OCI-LY7 (cell line): ENCODE results near the gene AKAP13. TPM values are rescaled to one million over a fixed set of nuclear protein-coding genes. Genes with fewer than 3 reads are reported as not detected.

ENCODE experiments used
- BruUV-seq: library from RNA; stranded (reverse); fragments of 400-500 nt; replicated peaks from 2 replicates; lab custom pipeline; 2021; lab: Mats Ljungman, UMichigan
- CTCF ChIA-PET: fragments of 300-600 bp; sonication (Branson Sonifier 250); formaldehyde crosslinking; loops from one replicate; lab custom pipeline; 2022; ENCODE audit warnings: antibody characterized with exemption; ENCODE audit not compliant: unreplicated experiment; lab: Charles Lee
- POLR2A ChIA-PET: fragments of 300-600 bp; sonication (Branson Sonifier 250); formaldehyde crosslinking; loops from one replicate; lab custom pipeline; 2022; ENCODE audit warnings: antibody characterized with exemption; lab: Charles Lee
- DNase-seq: peaks from one replicate; pipeline ENCODE4 v3.0.0-alpha.2; 2015; ENCODE audit warnings: low spot score
- H2AFZ ChIP-seq: fragments of 200-600 bp; sonication (generic), shearing (Covaris generic); 2 replicates; pipeline ENCODE4 v1.6.1; 2014; ENCODE audit warnings: mild to moderate bottlenecking, antibody characterized with exemption, low read length, moderate library complexity
- H3K27ac ChIP-seq: fragments of 200-600 bp; sonication (generic); 2 replicates; pipeline ENCODE4 v1.5.1; 2014; ENCODE audit warnings: mixed run types, low read depth, mild to moderate bottlenecking, moderate library complexity, low read length, inconsistent platforms; ENCODE audit not compliant: poor library complexity, severe bottlenecking
- H3K36me3 ChIP-seq: fragments of 200-600 bp; sonication (generic); 2 replicates; pipeline ENCODE4 v1.6.1; 2014; ENCODE audit warnings: mild to moderate bottlenecking, antibody characterized with exemption, low read length, moderate library complexity, mixed read lengths; ENCODE audit not compliant: insufficient read depth
- H3K4me1 ChIP-seq: fragments of 200-600 bp; sonication (generic); 2 replicates; pipeline ENCODE4 v1.5.1; 2014; ENCODE audit warnings: mild to moderate bottlenecking, low read length; ENCODE audit not compliant: insufficient read depth, poor library complexity, severe bottlenecking
- H3K4me2 ChIP-seq: fragments of 200-600 bp; sonication (generic); 2 replicates; pipeline ENCODE4 v1.6.1; 2014; ENCODE audit warnings: mild to moderate bottlenecking, low read length
- H3K4me3 ChIP-seq: fragments of 200-600 bp; sonication (generic); 2 replicates; pipeline ENCODE4 v1.5.1; 2014; ENCODE audit warnings: mild to moderate bottlenecking, low read depth, low read length; ENCODE audit not compliant: poor library complexity, severe bottlenecking
- H3K79me2 ChIP-seq: fragments of 200-600 bp; sonication (generic); 2 replicates; pipeline ENCODE4 v1.6.1; 2016; ENCODE audit warnings: low read depth, mild to moderate bottlenecking, low read length, moderate library complexity, mixed read lengths; ENCODE audit not compliant: insufficient read depth
- H3K9me2 ChIP-seq: fragments of 200-600 bp; sonication (generic); 2 replicates; pipeline ENCODE4 v1.6.1; 2016; ENCODE audit warnings: mild to moderate bottlenecking, low read length, mixed read lengths; ENCODE audit not compliant: insufficient read depth
- H3K9me3 ChIP-seq: fragments of 200-600 bp; sonication (generic); 2 replicates; pipeline ENCODE4 v1.6.1; 2014; ENCODE audit warnings: mild to moderate bottlenecking, mixed run types, low read length, mixed read lengths
- H4K20me1 ChIP-seq: fragments of 200-600 bp; sonication (generic); 2 replicates; pipeline ENCODE4 v1.6.1; 2014; ENCODE audit warnings: mild to moderate bottlenecking, antibody characterized with exemption, low read length, moderate library complexity, mixed read lengths; ENCODE audit not compliant: insufficient read depth
- EZH2phosphoT487 ChIP-seq: fragments of 200-600 bp; sonication (generic); IDR thresholded peaks from 2 replicates; pipeline ENCODE4 v1.6.1; 2018; ENCODE audit warnings: low read depth, borderline replicate concordance, mild to moderate bottlenecking, mixed run types, antibody characterized with exemption, low read length, moderate library complexity, mixed read lengths
- intact Hi-C: fragments of 100-400 bp; cut with micrococcal nuclease; formaldehyde crosslinking; loops from one replicate; pipeline ENCODE4 v1.10.0; 2022; ENCODE audit not compliant: unreplicated experiment
- total RNA-seq, 2 experiments: library from RNA; depleted of rRNA in 1 of 2; stranded (reverse); fragments of >200 nt in 1 of 2; shearing (Covaris generic) in 1 of 2; gene quantifications; 2 replicates each; pipeline ENCODE4 v1.2.3, GENCODE V29; 2014 to 2022
- TF ChIP-seq, protein P1 (sequence below): fragments of 200-600 bp; sonication (generic); conservative IDR thresholded peaks from 2 replicates; pipeline ENCODE4 v1.5.1; 2014; ENCODE audit warnings: mild to moderate bottlenecking, antibody characterized with exemption, low read length, moderate library complexity, mixed read lengths

AKAP13 gene
- total RNA-seq, 2 experiments from 2014 or later = 140 to 250 TPM

DNA sequence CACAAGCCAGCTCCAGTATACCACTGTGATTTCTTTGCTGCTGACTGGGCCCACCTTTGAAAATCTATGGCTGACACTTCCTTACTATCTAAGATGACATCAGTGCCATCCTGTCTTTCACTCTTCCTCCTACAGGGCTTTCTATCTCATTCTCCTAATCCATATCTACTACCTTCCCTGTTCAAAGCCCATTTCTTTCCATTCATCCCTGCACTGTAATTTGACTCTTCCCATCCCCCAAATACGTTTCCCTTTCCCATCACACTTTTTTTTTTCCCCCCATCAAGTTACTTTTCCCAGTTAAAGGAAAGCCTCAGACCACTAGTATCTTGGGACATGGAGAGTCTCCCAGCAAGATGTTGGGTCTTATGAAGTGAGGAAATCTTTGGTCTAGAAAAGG is 136.7 kb downstream of the AKAP13 start:
- POLR2A ChIA-PET = interaction anchor here (0.6 kb wide), 1 partner anchor 71 kb away, joined by 3 read pairs; no protein-coding TSS in a partner anchor

DNA sequence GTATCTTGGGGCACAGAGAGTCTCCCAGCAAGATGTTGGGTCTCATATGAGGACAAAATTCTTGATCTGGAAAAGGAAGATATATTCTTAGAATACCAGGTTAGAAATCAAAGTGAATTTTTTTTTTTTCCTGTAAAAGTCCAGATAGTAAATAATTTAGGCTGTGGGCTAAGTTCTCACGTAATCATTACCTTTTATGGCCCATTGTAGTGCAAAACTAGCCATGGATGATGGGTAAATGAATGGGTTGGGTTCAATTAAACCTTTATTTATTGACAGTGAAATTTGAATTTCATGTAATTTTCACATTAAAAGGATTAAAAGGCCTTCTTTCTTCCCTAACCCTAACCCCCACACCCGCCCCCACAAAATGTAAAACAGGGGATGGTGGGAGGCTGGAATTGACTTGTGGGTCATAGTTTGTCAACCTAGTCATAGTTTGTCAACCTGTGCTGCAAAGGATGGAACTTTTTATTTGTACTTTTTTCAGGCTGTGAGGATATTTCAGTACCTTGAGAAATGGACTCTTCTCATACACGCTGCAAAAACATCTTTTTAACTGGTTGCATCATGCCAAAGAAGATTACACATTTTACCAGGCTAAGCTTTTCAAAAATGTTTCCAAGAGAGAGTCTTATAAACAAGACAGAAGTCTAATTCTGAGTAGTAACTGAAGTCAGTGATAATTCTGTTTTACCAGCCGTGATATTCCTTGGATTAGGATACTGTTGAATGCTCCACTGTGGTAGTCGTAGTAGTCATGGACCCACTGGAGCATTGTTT is 138.8 kb downstream of the AKAP13 start:
- POLR2A ChIA-PET = no interaction called here
- Histone ChIP-seq H2AFZ (no peak overlapping the region), H3K4me2 (no peak overlapping the region), H3K36me3 (peaks cover 36% of the 10 kb centered on the region; the same call in 1 of the 2 replicates), H3K9me3 (no peaks in the 10 kb centered on the region), H3K4me1 (no peaks in the 10 kb centered on the region), H3K79me2 (peaks cover 62% of the 10 kb centered on the region), H3K9me2 (no peaks in the 10 kb centered on the region), H4K20me1 (0 out of 2 replicates have a peak, but pooled peaks cover 13% of the 10 kb centered on the region), H3K4me3 (no peak overlapping the region), H3K27ac (no peak overlapping the region)
- DNase-seq = no peak
- BruUV-seq = no TSS peak
- CTCF ChIA-PET = no interaction called here
- TF ChIP-seq EZH2phosphoT487 = no peak
- TF ChIP-seq, protein P1, sequence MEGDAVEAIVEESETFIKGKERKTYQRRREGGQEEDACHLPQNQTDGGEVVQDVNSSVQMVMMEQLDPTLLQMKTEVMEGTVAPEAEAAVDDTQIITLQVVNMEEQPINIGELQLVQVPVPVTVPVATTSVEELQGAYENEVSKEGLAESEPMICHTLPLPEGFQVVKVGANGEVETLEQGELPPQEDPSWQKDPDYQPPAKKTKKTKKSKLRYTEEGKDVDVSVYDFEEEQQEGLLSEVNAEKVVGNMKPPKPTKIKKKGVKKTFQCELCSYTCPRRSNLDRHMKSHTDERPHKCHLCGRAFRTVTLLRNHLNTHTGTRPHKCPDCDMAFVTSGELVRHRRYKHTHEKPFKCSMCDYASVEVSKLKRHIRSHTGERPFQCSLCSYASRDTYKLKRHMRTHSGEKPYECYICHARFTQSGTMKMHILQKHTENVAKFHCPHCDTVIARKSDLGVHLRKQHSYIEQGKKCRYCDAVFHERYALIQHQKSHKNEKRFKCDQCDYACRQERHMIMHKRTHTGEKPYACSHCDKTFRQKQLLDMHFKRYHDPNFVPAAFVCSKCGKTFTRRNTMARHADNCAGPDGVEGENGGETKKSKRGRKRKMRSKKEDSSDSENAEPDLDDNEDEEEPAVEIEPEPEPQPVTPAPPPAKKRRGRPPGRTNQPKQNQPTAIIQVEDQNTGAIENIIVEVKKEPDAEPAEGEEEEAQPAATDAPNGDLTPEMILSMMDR = no peak
- intact Hi-C loops = no loop called here

More for the DNA sequence above, 136.7 kb downstream of the AKAP13 start:
- H2AFZ ChIP-seq = no peak overlapping the region
- H3K4me3 ChIP-seq = no peak overlapping the region
- peaks cover 76% of the 10 kb centered on the region for H3K79me2 ChIP-seq
- H3K27ac ChIP-seq = no peak overlapping the region
- no peaks in the 10 kb centered on the region for H3K9me2 ChIP-seq
- H4K20me1 ChIP-seq = 0 out of 2 replicates have a peak, but pooled peaks cover 13% of the 10 kb centered on the region
- CTCF ChIA-PET = no interaction called here
- peaks cover 17% of the 10 kb centered on the region; the same call in 1 of the 2 replicates for H3K36me3 ChIP-seq
- intact Hi-C loops = no loop called here
- no peak for DNase-seq
- BruUV-seq = no TSS peak
- H3K9me3 ChIP-seq = no peaks in the 10 kb centered on the region
- no peaks in the 10 kb centered on the region for H3K4me1 ChIP-seq
- no peak overlapping the region for H3K4me2 ChIP-seq
- no peak for TF ChIP-seq EZH2phosphoT487
- TF ChIP-seq, protein P1 = no peak

DNA sequence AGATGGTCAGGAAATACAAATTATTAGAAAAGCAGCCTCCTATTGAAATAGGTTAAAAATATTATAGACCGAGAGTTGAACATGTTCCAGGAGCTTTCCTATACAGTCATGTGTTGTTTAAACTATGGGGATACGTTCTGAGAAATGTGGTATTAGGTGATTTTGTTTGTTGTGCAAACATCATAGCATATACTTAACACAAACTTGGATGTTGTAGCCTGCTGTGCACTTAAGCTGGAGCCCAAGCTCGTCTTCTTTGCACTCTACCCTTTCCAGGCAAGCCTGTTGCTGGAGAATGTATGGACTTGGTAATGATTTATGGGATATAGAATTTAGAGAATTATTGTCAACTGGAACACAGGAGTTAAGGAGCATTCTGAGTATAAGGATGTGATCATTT is 140.2 kb downstream of the AKAP13 start:
- 0 out of 2 replicates have a peak, but pooled peaks cover 9% of the 10 kb centered on the region for H4K20me1 ChIP-seq
- POLR2A ChIA-PET = interaction anchor here (0.6 kb wide), 1 partner anchor 87 kb away, joined by 4 read pairs; no protein-coding TSS in a partner anchor
- H3K36me3 ChIP-seq = peaks cover 45% of the 10 kb centered on the region; the same call in 1 of the 2 replicates
- no peak overlapping the region for H3K4me3 ChIP-seq
- H3K79me2 ChIP-seq = peaks cover 52% of the 10 kb centered on the region
- BruUV-seq = no TSS peak
- CTCF ChIA-PET = no interaction called here
- H2AFZ ChIP-seq = no peak overlapping the region
- H3K9me3 ChIP-seq = no peaks in the 10 kb centered on the region
- H3K4me2 ChIP-seq = no peak overlapping the region
- no peak overlapping the region for H3K27ac ChIP-seq
- no peaks in the 10 kb centered on the region for H3K9me2 ChIP-seq
- intact Hi-C loops = no loop called here
- H3K4me1 ChIP-seq = peaks cover 7% of the 10 kb centered on the region
- TF ChIP-seq, protein P1 = no peak
- no peak for TF ChIP-seq EZH2phosphoT487
- DNase-seq = no peak
